GM21447 (cell line): Measurements from ENCODE around the gene GLI3.

Source experiments
- ATAC-seq: cut with Tn5 transposase; IDR thresholded peaks from one replicate; pipeline ENCODE4 v1.9.1; 2021; ENCODE audit not compliant: unreplicated experiment

GLI3 gene

GRCh38 chr7:42236266-42236975, 588 bp downstream of the GLI3 start:
- peak; percentile 23 for ATAC-seq

GRCh38 chr7:42235741-42236161, 1.3 kb downstream of the GLI3 start:
- no peak for ATAC-seq

GRCh38 chr7:42234736-42235135, 2.3 kb downstream of the GLI3 start:
- no peak for ATAC-seq

GRCh38 chr7:42233695-42234331, 3.2 kb downstream of the GLI3 start:
- no peak for ATAC-seq

GRCh38 chr7:42233171-42233570, 3.8 kb downstream of the GLI3 start:
- no peak for ATAC-seq

- ATAC-seq, result no peak
These were observed 4.7 kb downstream of the GLI3 start for GRCh38 chr7:42232275-42232674.

GRCh38 chr7:42231043-42231787, 5.8 kb downstream of the GLI3 start:
- ATAC-seq, result no peak

GRCh38 chr7:42227936-42228591, 8.9 kb downstream of the GLI3 start:
- ATAC-seq, result no peak

GRCh38 chr7:42227541-42227935, 9.5 kb downstream of the GLI3 start:
- no peak for ATAC-seq

GRCh38 chr7:42227021-42227420, 10.0 kb downstream of the GLI3 start:
- no peak for ATAC-seq

- no peak for ATAC-seq
These were observed 10.6 kb downstream of the GLI3 start for GRCh38 chr7:42226354-42226941.

GRCh38 chr7:42224391-42225003, 12.5 kb downstream of the GLI3 start:
- ATAC-seq, result no peak

GRCh38 chr7:42222891-42223290, 14.1 kb downstream of the GLI3 start:
- no peak for ATAC-seq

GRCh38 chr7:42222125-42222524, 14.9 kb downstream of the GLI3 start:
- ATAC-seq, result no peak

- no peak for ATAC-seq
These were observed 15.7 kb downstream of the GLI3 start for GRCh38 chr7:42221304-42221703.

- no peak for ATAC-seq
These were observed 17.6 kb downstream of the GLI3 start for GRCh38 chr7:42219447-42219846.

GRCh38 chr7:42218248-42218647, 18.8 kb downstream of the GLI3 start:
- no peak for ATAC-seq

GRCh38 chr7:42217548-42217947, 19.5 kb downstream of the GLI3 start:
- no peak for ATAC-seq

- no peak for ATAC-seq
These were observed 20.0 kb downstream of the GLI3 start for GRCh38 chr7:42217053-42217452.

GRCh38 chr7:42214060-42214679, 22.8 kb downstream of the GLI3 start:
- no peak for ATAC-seq
